A673 (cell line): ENCODE measurements around the gene CTRL.

ENCODE experiments used
- EZH2 ChIP-seq: fragments of 200-600 bp; sonication (generic); IDR thresholded peaks from 2 replicates; pipeline ENCODE4 v1.6.1; 2017; ENCODE audit warnings: borderline replicate concordance, low read depth, mild to moderate bottlenecking, mixed read lengths, antibody characterized with exemption, low read length; ENCODE audit not compliant: poor library complexity, severe bottlenecking
- TF ChIP-seq, protein P1 (sequence below): fragments of 300-800, 200-600 bp; sonication (generic); conservative IDR thresholded peaks from 2 replicates; pipeline ENCODE4 v1.5.1; 2017; ENCODE audit warnings: low read depth, mild to moderate bottlenecking, antibody characterized with exemption, low read length, moderate library complexity, mixed read lengths

DNA sequence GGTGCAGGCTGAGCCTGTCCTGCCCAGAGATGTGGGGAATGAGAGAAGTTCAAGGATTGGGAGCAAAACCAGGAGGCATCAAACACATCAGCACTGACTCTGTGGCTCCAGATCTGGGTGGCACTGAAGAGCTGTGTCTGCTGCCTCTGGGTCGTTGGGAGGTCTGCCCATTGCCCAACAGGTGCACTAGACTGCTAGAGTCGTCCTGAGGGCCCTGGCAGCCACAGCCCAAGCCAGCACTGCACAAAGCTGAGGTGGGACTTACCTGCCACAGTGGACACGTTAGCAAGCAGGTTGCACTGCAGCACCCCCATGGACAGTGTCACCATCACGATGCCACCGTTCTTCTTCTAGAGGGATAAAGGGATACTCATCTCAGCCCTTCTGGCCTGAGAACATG, 45.3 kb upstream of the CTRL start:
- TF ChIP-seq, protein P1, sequence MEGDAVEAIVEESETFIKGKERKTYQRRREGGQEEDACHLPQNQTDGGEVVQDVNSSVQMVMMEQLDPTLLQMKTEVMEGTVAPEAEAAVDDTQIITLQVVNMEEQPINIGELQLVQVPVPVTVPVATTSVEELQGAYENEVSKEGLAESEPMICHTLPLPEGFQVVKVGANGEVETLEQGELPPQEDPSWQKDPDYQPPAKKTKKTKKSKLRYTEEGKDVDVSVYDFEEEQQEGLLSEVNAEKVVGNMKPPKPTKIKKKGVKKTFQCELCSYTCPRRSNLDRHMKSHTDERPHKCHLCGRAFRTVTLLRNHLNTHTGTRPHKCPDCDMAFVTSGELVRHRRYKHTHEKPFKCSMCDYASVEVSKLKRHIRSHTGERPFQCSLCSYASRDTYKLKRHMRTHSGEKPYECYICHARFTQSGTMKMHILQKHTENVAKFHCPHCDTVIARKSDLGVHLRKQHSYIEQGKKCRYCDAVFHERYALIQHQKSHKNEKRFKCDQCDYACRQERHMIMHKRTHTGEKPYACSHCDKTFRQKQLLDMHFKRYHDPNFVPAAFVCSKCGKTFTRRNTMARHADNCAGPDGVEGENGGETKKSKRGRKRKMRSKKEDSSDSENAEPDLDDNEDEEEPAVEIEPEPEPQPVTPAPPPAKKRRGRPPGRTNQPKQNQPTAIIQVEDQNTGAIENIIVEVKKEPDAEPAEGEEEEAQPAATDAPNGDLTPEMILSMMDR = no peak
- no peak for TF ChIP-seq EZH2
